NCI-H2107 (cell line): ENCODE measurements around the gene BORCS6.

Source experiments
- DNase-seq: peaks from one replicate; lab custom pipeline; 2025; lab: John Stamatoyannopoulos, UW

BORCS6 gene

GRCh38 chr17:8210761-8211458 is 20.9 kb upstream of the BORCS6 start:
- DNase-seq = no peak

GRCh38 chr17:8209907-8210760 is 20.2 kb upstream of the BORCS6 start, which contains the start of gene AURKB:
AURKB (minus strand) TSS chr17:8210575; CDS start chr17:8210224, 351 bp downstream.
- peak; percentile 36 for DNase-seq

GRCh38 chr17:8206536-8206935 is 16.6 kb upstream of the BORCS6 start:
- DNase-seq = no peak

- no peak for DNase-seq
Measured at GRCh38 chr17:8204761-8205555, 15.0 kb upstream of the BORCS6 start.

- peak; percentile 67 for DNase-seq
Measured at GRCh38 chr17:8192070-8192815, 2.3 kb upstream of the BORCS6 start.

- DNase-seq = no peak
Measured at GRCh38 chr17:8190506-8190905, 526 bp upstream of the BORCS6 start.

- no peak for DNase-seq
Measured at GRCh38 chr17:8189041-8189710, 804 bp downstream of the BORCS6 start.

- DNase-seq = no peak
Measured at GRCh38 chr17:8188263-8188839, 1.6 kb downstream of the BORCS6 start.

GRCh38 chr17:8187517-8188262 is 2.3 kb downstream of the BORCS6 start:
- DNase-seq = peak; percentile 48

- DNase-seq = peak; percentile 66
Measured at GRCh38 chr17:8186787-8187516, 3.0 kb downstream of the BORCS6 start.

GRCh38 chr17:8186446-8186786 is 3.6 kb downstream of the BORCS6 start:
- no peak for DNase-seq

- DNase-seq = no peak
Measured at GRCh38 chr17:8185582-8186445, 4.2 kb downstream of the BORCS6 start.

- DNase-seq = no peak
Measured at GRCh38 chr17:8176998-8177731, 12.8 kb downstream of the BORCS6 start.

GRCh38 chr17:8176197-8176940 is 13.6 kb downstream of the BORCS6 start, which contains the start of gene TMEM107:
TMEM107 (minus strand) TSS chr17:8176380; CDS start chr17:8176286, 94 bp downstream.
- DNase-seq = peak; percentile 35

GRCh38 chr17:8175795-8176196 is 14.2 kb downstream of the BORCS6 start:
- no peak for DNase-seq

- DNase-seq = no peak
Measured at GRCh38 chr17:8173871-8174322, 16.1 kb downstream of the BORCS6 start.
